DOHH2 (cell line): ENCODE results near the gene SMARCC1.

Source experiments
- H3F3A ChIP-seq: fragments of 200-600 bp; sonication (generic), shearing (Covaris generic); 2 replicates; pipeline ENCODE4 v1.6.0; 2016; ENCODE audit warnings: antibody characterized with exemption, mild to moderate bottlenecking; ENCODE audit not compliant: control insufficient read depth, insufficient read depth
- H3K27ac ChIP-seq: fragments of 200-600 bp; sonication (generic); 2 replicates; pipeline ENCODE4 v1.5.1; 2014; ENCODE audit warnings: low read depth, mild to moderate bottlenecking, low read length, moderate library complexity
- H3K27me3 ChIP-seq: fragments of 200-600 bp; sonication (generic); 2 replicates; pipeline ENCODE4 v1.6.1; 2014; ENCODE audit warnings: mild to moderate bottlenecking, low read length, mixed read lengths; ENCODE audit not compliant: control insufficient read depth
- H3K36me3 ChIP-seq: fragments of 200-600 bp; sonication (generic); 2 replicates; pipeline ENCODE4 v1.6.1; 2014; ENCODE audit warnings: mild to moderate bottlenecking, low read length, moderate library complexity, mixed read lengths; ENCODE audit not compliant: control insufficient read depth
- H3K4me1 ChIP-seq: fragments of 200-600 bp; sonication (generic); 2 replicates; pipeline ENCODE4 v1.6.1; 2014; ENCODE audit warnings: mild to moderate bottlenecking, low read length, mixed read lengths; ENCODE audit not compliant: control insufficient read depth
- H3K4me2 ChIP-seq: fragments of 200-600 bp; sonication (generic); 2 replicates; pipeline ENCODE4 v1.6.0; 2014; ENCODE audit warnings: mild to moderate bottlenecking, low read length, moderate library complexity
- H3K4me3 ChIP-seq: fragments of 200-600 bp; sonication (generic); 2 replicates; pipeline ENCODE4 v1.5.1; 2014; ENCODE audit warnings: mild to moderate bottlenecking, low read length, mixed read lengths
- H3K79me2 ChIP-seq: fragments of 200-600 bp; sonication (generic); 2 replicates; pipeline ENCODE4 v1.6.1; 2014; ENCODE audit warnings: mild to moderate bottlenecking, low read length, mixed read lengths; ENCODE audit not compliant: control insufficient read depth
- H3K9me2 ChIP-seq: fragments of 200-600 bp; sonication (generic); replicated peaks from 2 replicates; pipeline ENCODE4 v1.6.1; 2014; ENCODE audit warnings: mild to moderate bottlenecking, low read length, mixed read lengths; ENCODE audit not compliant: control insufficient read depth
- H3K9me3 ChIP-seq: fragments of 200-600 bp; sonication (generic); 2 replicates; pipeline ENCODE4 v1.6.1; 2014; ENCODE audit warnings: antibody characterized with exemption, low read length, mixed read lengths; ENCODE audit not compliant: control insufficient read depth, insufficient read depth
- H4K20me1 ChIP-seq: fragments of 200-600 bp; sonication (generic); 2 replicates; pipeline ENCODE4 v1.6.0; 2014; ENCODE audit warnings: low read depth, mild to moderate bottlenecking, antibody characterized with exemption, low read length, moderate library complexity; ENCODE audit not compliant: control insufficient read depth, insufficient read depth
- CTCF ChIP-seq: fragments of 200-600 bp; sonication (generic); IDR thresholded peaks from one replicate; pipeline ENCODE4 v1.5.1; 2014; ENCODE audit warnings: antibody characterized with exemption, mild to moderate bottlenecking, low read depth, low read length; ENCODE audit not compliant: poor library complexity, severe bottlenecking
- EZH2phosphoT487 ChIP-seq: fragments of 200-600 bp; sonication (generic); IDR thresholded peaks from 2 replicates; pipeline ENCODE4 v1.6.1; 2017; ENCODE audit warnings: borderline replicate concordance, mild to moderate bottlenecking, antibody characterized with exemption, low read length, moderate library complexity, mixed read lengths

The SMARCC1 gene

GRCh38 chr3:47641739-47642138 lies 140.0 kb downstream of the SMARCC1 start:
- TF ChIP-seq CTCF (no peak), EZH2phosphoT487 (no peak)
- H3K9me3 ChIP-seq = no peaks in the 10 kb centered on the region
- H3K4me1 ChIP-seq = no peaks in the 10 kb centered on the region
- H3K4me3 ChIP-seq = no peak overlapping the region
- H4K20me1 ChIP-seq = no peaks in the 10 kb centered on the region
- H3K9me2 ChIP-seq = no peaks in the 10 kb centered on the region
- no peak overlapping the region for H3K27ac ChIP-seq
- no peaks in the 10 kb centered on the region for H3K27me3 ChIP-seq
- no peak overlapping the region for H3K4me2 ChIP-seq
- H3F3A ChIP-seq = 0 out of 2 replicates have a peak, but pooled peaks cover 3% of the 10 kb centered on the region
- H3K79me2 ChIP-seq = peaks cover 22% of the 10 kb centered on the region
- H3K36me3 ChIP-seq = peaks cover 70% of the 10 kb centered on the region

- H3K4me2 ChIP-seq = no peak overlapping the region
- no peak overlapping the region for H3K4me3 ChIP-seq
- H3K36me3 ChIP-seq = peaks cover 86% of the 10 kb centered on the region
- no peak overlapping the region for H3K27ac ChIP-seq
- H3K27me3 ChIP-seq = no peaks in the 10 kb centered on the region
- no peaks in the 10 kb centered on the region for H3K4me1 ChIP-seq
- H3K9me3 ChIP-seq = no peaks in the 10 kb centered on the region
- 0 out of 2 replicates have a peak, but pooled peaks cover 1% of the 10 kb centered on the region for H3F3A ChIP-seq
- H4K20me1 ChIP-seq = no peaks in the 10 kb centered on the region
- TF ChIP-seq EZH2phosphoT487 (no peak), CTCF (no peak)
- H3K79me2 ChIP-seq = peaks cover 13% of the 10 kb centered on the region
- H3K9me2 ChIP-seq = no peaks in the 10 kb centered on the region
Measured at GRCh38 chr3:47636921-47637320, 144.8 kb downstream of the SMARCC1 start.

GRCh38 chr3:47636225-47636624 lies 145.5 kb downstream of the SMARCC1 start:
- no peak overlapping the region for H3K27ac ChIP-seq
- TF ChIP-seq EZH2phosphoT487 = no peak
- no peak for TF ChIP-seq CTCF
- H3K27me3 ChIP-seq = no peaks in the 10 kb centered on the region
- no peaks in the 10 kb centered on the region for H3K4me1 ChIP-seq
- no peak overlapping the region for H3K4me2 ChIP-seq
- H3F3A ChIP-seq = no peaks in the 10 kb centered on the region
- no peak overlapping the region for H3K4me3 ChIP-seq
- H4K20me1 ChIP-seq = no peaks in the 10 kb centered on the region
- peaks cover 10% of the 10 kb centered on the region; the same call in 1 of the 2 replicates for H3K79me2 ChIP-seq
- H3K9me2 ChIP-seq = no peaks in the 10 kb centered on the region
- peaks cover 86% of the 10 kb centered on the region for H3K36me3 ChIP-seq
- no peaks in the 10 kb centered on the region for H3K9me3 ChIP-seq

GRCh38 chr3:47635536-47635935 lies 146.2 kb downstream of the SMARCC1 start:
- Histone ChIP-seq H3K36me3 (peaks cover 87% of the 10 kb centered on the region), H4K20me1 (no peaks in the 10 kb centered on the region), H3K4me1 (no peaks in the 10 kb centered on the region), H3K79me2 (peaks cover 4% of the 10 kb centered on the region; the same call in 1 of the 2 replicates), H3K4me3 (no peak overlapping the region), H3K9me2 (no peaks in the 10 kb centered on the region), H3K4me2 (no peak overlapping the region), H3F3A (no peaks in the 10 kb centered on the region), H3K27ac (no peak overlapping the region), H3K27me3 (no peaks in the 10 kb centered on the region), H3K9me3 (no peaks in the 10 kb centered on the region)
- TF ChIP-seq EZH2phosphoT487 = no peak
- TF ChIP-seq CTCF = no peak
